Body of pancreas (tissue), 4 donors: ENCODE data around the gene CHRNA1. TPM values are rescaled to one million over a fixed set of nuclear protein-coding genes. Genes with fewer than 3 reads are reported as not detected.

Source experiments
- ATAC-seq: fragments of 150-250 bp; one replicate; pipeline ENCODE4 v1.9.1; 2016
- DNase-seq, 4 donors: peaks; one replicate each; pipeline ENCODE4 v3.0.0-alpha.2; 2019
- H3K27ac ChIP-seq, 4 donors: fragments of 200-600 bp; sonication (generic); 1 replicate in 3 of 4; 2 replicates in 1 of 4; pipeline versions ENCODE4 v1.5.1 to v1.6.1; 2016 to 2019; ENCODE audit warnings: mild to moderate bottlenecking in 1 of 4, mixed read lengths in 1 of 4, moderate library complexity in 1 of 4
- H3K27me3 ChIP-seq, 2 donors: fragments of 200-600 bp; sonication (generic); one replicate each; pipeline ENCODE4 v1.6.0; 2016; ENCODE audit warnings: mild to moderate bottlenecking in 1 of 2
- H3K36me3 ChIP-seq, 2 donors: fragments of 200-600 bp; sonication (generic); replicated peaks in 1 of 2; 2 replicates each; pipeline ENCODE4 v1.5.1; 2016; ENCODE audit warnings: low read depth in 2 of 2; ENCODE audit not compliant: insufficient read depth in 1 of 2
- H3K4me1 ChIP-seq: fragments of 200-600 bp; sonication (generic); one replicate; pipeline ENCODE4 v1.6.0; 2016
- H3K4me3 ChIP-seq, 2 donors: fragments of 200-600 bp; sonication (generic); 1 replicate in 1 of 2; 2 replicates in 1 of 2; pipeline ENCODE4 v1.5.1; 2016 to 2019
- H3K9me3 ChIP-seq, 3 donors: fragments of 200-600 bp; sonication (generic); 1 replicate in 2 of 3; 2 replicates in 1 of 3; pipeline ENCODE4 v1.5.1; 2016
- CTCF ChIP-seq, 7 experiments: fragments of 450-650 bp in 4 of 7; fragments of 200-600 bp in 3 of 7; sonication (generic) in 3 of 7; IDR thresholded peaks; one replicate each; pipeline ENCODE4 v1.5.1; 2016 to 2019; ENCODE audit warnings: antibody characterized with exemption in 7 of 7
- POLR2A ChIP-seq, 3 donors: fragments of 450-650 bp; IDR thresholded peaks; one replicate each; pipeline ENCODE4 v1.6.1; 2016; ENCODE audit warnings: antibody characterized with exemption in 3 of 3, mild to moderate bottlenecking in 2 of 3
- WGBS, 2 donors: methylation state at CpG; one replicate each; pipeline ENCODE4 v1.1.5; 2017; 5-methylcytosine and 5-hydroxymethylcytosine counted together
- intact Hi-C: fragments of 100-400 bp; cut with DNase I; formaldehyde crosslinking; loops from one replicate; pipeline ENCODE4 v1.15.1; 2023
- total RNA-seq, 2 donors: library from RNA; depleted of rRNA; stranded (reverse); fragments of >200 nt; gene quantifications; one replicate each; pipeline ENCODE4 v1.1.0, GENCODE V29; 2016

CHRNA1 gene
- total RNA-seq, 2 donors from 2014 or later: not detected

DNA sequence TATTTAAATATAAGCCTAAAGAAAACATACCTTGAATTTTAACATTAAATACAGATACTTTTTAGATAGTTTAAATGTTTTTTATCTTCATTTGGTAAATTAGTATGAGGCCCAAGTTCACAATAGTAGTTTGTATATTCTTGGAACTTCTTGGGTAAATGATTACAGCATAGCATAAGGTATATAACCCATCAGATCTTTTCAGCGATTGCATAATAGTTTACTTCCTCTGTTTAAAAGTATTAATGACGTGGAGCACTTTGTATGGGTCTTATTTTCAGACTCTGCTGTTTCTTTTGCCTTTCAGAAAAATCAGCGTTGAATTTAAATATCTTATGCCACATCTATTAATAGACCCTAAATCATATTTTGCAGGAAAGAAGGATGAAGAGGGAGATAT, 60.2 kb downstream of the CHRNA1 start:
- no peaks in the 10 kb centered on the region for H3K9me3 ChIP-seq
- ATAC-seq (no peak), DNase-seq (no peak)
- no peaks in the 10 kb centered on the region for H3K27me3 ChIP-seq
- H3K27ac ChIP-seq: no peak overlapping the region
- no peaks in the 10 kb centered on the region for H3K4me1 ChIP-seq
- H3K4me3 ChIP-seq: no peak overlapping the region
- WGBS, 2 donors: 43 to 52% methylated on average over 3 of the region's 3 CpGs
- TF ChIP-seq CTCF (IDR thresholded peaks at IDR 0.05) (no peak), POLR2A (IDR thresholded peaks at IDR 0.05) (no peak)
- intact Hi-C loops: no loop called here
- no peaks in the 10 kb centered on the region for H3K36me3 ChIP-seq

GRCh38 chr2:174703430-174703829, 60.8 kb downstream of the CHRNA1 start:
- WGBS, 2 donors: 54 to 69% methylated on average over 3 of the region's 3 CpGs
- intact Hi-C loops: no loop called here
- no peak for ATAC-seq
- H3K4me3 ChIP-seq: no peak overlapping the region
- H3K36me3 ChIP-seq: no peaks in the 10 kb centered on the region
- no peaks in the 10 kb centered on the region for H3K4me1 ChIP-seq
- no peak overlapping the region for H3K27ac ChIP-seq
- H3K9me3 ChIP-seq: no peaks in the 10 kb centered on the region
- TF ChIP-seq CTCF (IDR thresholded peaks at IDR 0.05): no peak
- no peak for TF ChIP-seq POLR2A (IDR thresholded peaks at IDR 0.05)
- no peaks in the 10 kb centered on the region for H3K27me3 ChIP-seq
- DNase-seq: no peak

DNA sequence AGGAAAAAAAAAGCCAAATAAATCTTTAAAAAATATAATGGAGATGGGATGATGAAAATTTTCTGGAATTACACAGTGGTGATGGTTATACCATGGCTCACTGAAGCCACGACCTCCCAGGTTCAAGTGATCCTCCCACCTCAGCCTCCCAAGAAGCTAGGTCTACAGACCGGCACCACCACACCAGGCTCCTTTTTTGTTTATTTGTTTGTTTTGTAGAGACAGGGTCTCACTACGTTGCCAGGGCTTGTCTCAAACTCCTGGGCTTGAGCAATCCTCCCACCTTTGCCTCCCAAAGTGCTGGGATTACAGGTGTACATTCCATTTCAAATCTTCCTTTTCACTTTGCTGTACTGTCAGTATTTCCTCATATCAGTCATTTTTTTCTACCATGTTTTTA, 61.7 kb downstream of the CHRNA1 start:
- H3K27me3 ChIP-seq: no peaks in the 10 kb centered on the region
- 66 to 68% methylated on average over 3 of the region's 3 CpGs for WGBS, 2 donors
- intact Hi-C loops: no loop called here
- H3K4me1 ChIP-seq: no peaks in the 10 kb centered on the region
- TF ChIP-seq POLR2A (IDR thresholded peaks at IDR 0.05) (no peak), CTCF (IDR thresholded peaks at IDR 0.05) (no peak)
- DNase-seq (no peak), ATAC-seq (no peak)
- no peaks in the 10 kb centered on the region for H3K36me3 ChIP-seq
- H3K9me3 ChIP-seq: no peaks in the 10 kb centered on the region
- no peak overlapping the region for H3K4me3 ChIP-seq
- H3K27ac ChIP-seq: no peak overlapping the region

- H3K9me3 ChIP-seq: no peaks in the 10 kb centered on the region
- ATAC-seq (peak; percentile 60), DNase-seq (no peak)
- no peak overlapping the region for H3K27ac ChIP-seq
- no peaks in the 10 kb centered on the region for H3K4me1 ChIP-seq
- peak; percentile 57 to 72 (median 64) for TF ChIP-seq CTCF (IDR thresholded peaks at IDR 0.05)
- TF ChIP-seq POLR2A (IDR thresholded peaks at IDR 0.05): no peak
- 20 to 24% methylated on average over 4 of the region's 4 CpGs for WGBS, 2 donors
- intact Hi-C loops: no loop called here
- no peaks in the 10 kb centered on the region for H3K36me3 ChIP-seq
- H3K4me3 ChIP-seq: no peak overlapping the region
- no peaks in the 10 kb centered on the region for H3K27me3 ChIP-seq
These were observed 64.1 kb downstream of the CHRNA1 start for GRCh38 chr2:174699993-174700766.

Other genes starting within 250 kb of the CHRNA1 start
- gene WIPF1, start 166.7 kb downstream of the CHRNA1 start, total RNA-seq: 10 to 100 TPM in 1 of 2 donors, 1 to 10 TPM in 1; 8.0 to 15.5 TPM
- gene CHN1, start 240.9 kb upstream of the CHRNA1 start, total RNA-seq: 10 to 100 TPM in 1 of 2 donors, 1 to 10 TPM in 1; 2.9 to 11.9 TPM